HepG2 (cell line): Measurements from ENCODE around the gene CTDNEP1. TPM values are rescaled to one million over a fixed set of nuclear protein-coding genes. Genes with fewer than 3 reads are reported as not detected.

Experiments
- ARHGAP35 ChIP-seq: sonication (generic); formaldehyde crosslinking; IDR thresholded peaks from 2 replicates; pipeline ENCODE4 v1.9.0; 2022; ENCODE audit warnings: mild to moderate bottlenecking, inconsistent platforms, moderate library complexity, missing genetic modification reagents, borderline replicate concordance
- GLI4 ChIP-seq: sonication (generic); formaldehyde crosslinking; IDR thresholded peaks from 2 replicates; pipeline ENCODE4 v1.5.1; 2020; ENCODE audit warnings: missing genetic modification reagents, mild to moderate bottlenecking, moderate library complexity, borderline replicate concordance
- KDM5B ChIP-seq: sonication (generic); formaldehyde crosslinking; IDR thresholded peaks from 2 replicates; pipeline ENCODE4 v1.4.0; 2020; ENCODE audit warnings: missing genetic modification reagents, mild to moderate bottlenecking, borderline replicate concordance
- NFE2L1 ChIP-seq: sonication (generic); formaldehyde crosslinking; IDR thresholded peaks from 2 replicates; pipeline ENCODE4 v1.4.0; 2020; ENCODE audit warnings: missing genetic modification reagents, mild to moderate bottlenecking, borderline replicate concordance
- SOX5 ChIP-seq: IDR thresholded peaks from 2 replicates; pipeline ENCODE4 v1.6.1; 2016; ENCODE audit warnings: borderline replicate concordance
- TAF15 ChIP-seq: fragments of 200-400 bp; formaldehyde crosslinking; IDR thresholded peaks from one replicate; pipeline ENCODE4 v1.6.1; 2018; ENCODE audit warnings: mild to moderate bottlenecking, low read depth, low read length; ENCODE audit not compliant: poor library complexity, severe bottlenecking
- TBX2 ChIP-seq: sonication (generic); formaldehyde crosslinking; IDR thresholded peaks from 2 replicates; pipeline ENCODE4 v1.5.0; 2020; ENCODE audit warnings: missing genetic modification reagents, mild to moderate bottlenecking, borderline replicate concordance
- ZMYM2 ChIP-seq: sonication (generic); formaldehyde crosslinking; IDR thresholded peaks from 2 replicates; pipeline ENCODE4 v1.8.0; 2022; ENCODE audit warnings: mild to moderate bottlenecking, missing genetic modification reagents
- polyA plus RNA-seq, 8 experiments: library from polyadenylated mRNA; depleted of rRNA in 3 of 8; stranded (reverse) in 7 of 8; unstranded in 1 of 8; fragments of >200 nt; fragmentation: Illumina TruSeq in 4 of 8; extraction: Trizol in 4 of 8; gene quantifications; 2 replicates each; pipeline versions ENCODE4 v1.2.1 to v1.2.3, GENCODE V29; 2011 to 2016; ENCODE audit warnings: low read depth in 4 of 8, missing spikeins in 1 of 8, mixed read lengths in 1 of 8; ENCODE audit not compliant: insufficient read depth in 1 of 8
- total RNA-seq, 5 experiments: library from RNA; depleted of rRNA; stranded (reverse); fragments of >200 nt; fragmentation: Illumina TruSeq; extraction: Trizol; gene quantifications; 2 replicates each; pipeline ENCODE4 v1.2.3, GENCODE V29; 2016; ENCODE audit warnings: low read depth in 1 of 5
- TF ChIP-seq, protein P1 (sequence below): sonication (generic); formaldehyde crosslinking; IDR thresholded peaks from 2 replicates; pipeline ENCODE4 v1.8.1; 2022; ENCODE audit warnings: low read depth, mild to moderate bottlenecking, missing genetic modification reagents
- TF ChIP-seq, protein P2 (sequence below): sonication (generic); formaldehyde crosslinking; IDR thresholded peaks from 2 replicates; pipeline ENCODE4 v1.4.0; 2020; ENCODE audit warnings: missing genetic modification reagents
- TF ChIP-seq, protein P3 (sequence below): sonication (generic); formaldehyde crosslinking; conservative IDR thresholded peaks from 2 replicates; pipeline ENCODE4 v1.4.0; 2020; ENCODE audit warnings: mild to moderate bottlenecking, missing genetic modification reagents, moderate library complexity
- TF ChIP-seq, protein P4 (sequence below): sonication (generic); formaldehyde crosslinking; IDR thresholded peaks from 2 replicates; pipeline ENCODE4 v1.4.0; 2020; ENCODE audit warnings: missing genetic modification reagents, borderline replicate concordance
- TF ChIP-seq, protein P5 (sequence below): sonication (generic); formaldehyde crosslinking; IDR thresholded peaks from 2 replicates; pipeline ENCODE4 v1.5.0; 2020; ENCODE audit warnings: missing genetic modification reagents, mild to moderate bottlenecking, borderline replicate concordance

Gene CTDNEP1
- total and polyA plus RNA-seq, 2 of the 13 experiments (the other 11 are each of a cell fraction or from before 2014, with no cell fraction given) = 19.8 to 118 TPM

DNA sequence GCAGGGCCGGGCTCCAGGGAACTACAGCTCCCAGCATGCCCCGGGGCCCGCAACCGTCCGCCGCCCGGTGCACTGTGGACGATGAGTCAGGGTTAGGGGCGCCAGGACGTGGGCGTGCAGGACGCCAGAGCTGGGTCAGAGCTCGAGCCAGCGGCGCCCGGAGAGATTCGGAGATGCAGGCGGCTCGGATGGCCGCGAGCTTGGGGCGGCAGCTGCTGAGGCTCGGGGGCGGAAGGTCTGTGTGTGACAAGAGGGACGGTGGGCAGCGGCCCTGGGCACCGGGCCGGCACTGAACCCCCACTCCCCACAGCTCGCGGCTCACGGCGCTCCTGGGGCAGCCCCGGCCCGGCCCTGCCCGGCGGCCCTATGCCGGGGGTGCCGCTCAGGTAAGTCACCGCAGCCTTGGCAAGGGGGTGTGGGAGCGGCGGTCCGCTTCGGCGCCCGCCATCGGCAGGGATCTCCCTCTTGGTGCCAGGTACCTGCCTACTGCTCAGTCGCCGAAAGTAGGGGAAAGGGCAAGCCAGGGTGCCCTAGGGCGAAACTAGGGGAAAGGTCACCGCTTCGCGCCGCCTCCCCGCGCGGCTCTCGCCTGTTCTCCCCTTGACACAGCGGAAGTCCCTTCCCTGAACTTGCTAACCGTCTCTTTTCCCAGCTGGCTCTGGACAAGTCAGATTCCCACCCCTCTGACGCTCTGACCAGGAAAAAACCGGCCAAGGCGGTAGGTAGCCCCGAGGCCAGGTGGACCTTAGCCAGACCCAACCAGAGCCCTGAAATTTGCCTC lies 31.5 kb downstream of the CTDNEP1 start, which contains the start of the genes ACADVL and DLG4 (continued):
- TF ChIP-seq KDM5B (CRISPR knock-in tag) (peak; percentile 81; the same call in 1 of the 2 replicates), TBX2 (CRISPR knock-in tag) (peak; percentile 56), GLI4 (CRISPR knock-in tag) (peak; percentile 94; the same call in 1 of the 2 replicates), SOX5 (CRISPR knock-in tag) (no peak), ARHGAP35 (peak; percentile 36; the same call in 1 of the 2 replicates), TAF15 (no peak), ZMYM2 (CRISPR knock-in tag) (no peak), NFE2L1 (no peak)
- TF ChIP-seq, protein P1, sequence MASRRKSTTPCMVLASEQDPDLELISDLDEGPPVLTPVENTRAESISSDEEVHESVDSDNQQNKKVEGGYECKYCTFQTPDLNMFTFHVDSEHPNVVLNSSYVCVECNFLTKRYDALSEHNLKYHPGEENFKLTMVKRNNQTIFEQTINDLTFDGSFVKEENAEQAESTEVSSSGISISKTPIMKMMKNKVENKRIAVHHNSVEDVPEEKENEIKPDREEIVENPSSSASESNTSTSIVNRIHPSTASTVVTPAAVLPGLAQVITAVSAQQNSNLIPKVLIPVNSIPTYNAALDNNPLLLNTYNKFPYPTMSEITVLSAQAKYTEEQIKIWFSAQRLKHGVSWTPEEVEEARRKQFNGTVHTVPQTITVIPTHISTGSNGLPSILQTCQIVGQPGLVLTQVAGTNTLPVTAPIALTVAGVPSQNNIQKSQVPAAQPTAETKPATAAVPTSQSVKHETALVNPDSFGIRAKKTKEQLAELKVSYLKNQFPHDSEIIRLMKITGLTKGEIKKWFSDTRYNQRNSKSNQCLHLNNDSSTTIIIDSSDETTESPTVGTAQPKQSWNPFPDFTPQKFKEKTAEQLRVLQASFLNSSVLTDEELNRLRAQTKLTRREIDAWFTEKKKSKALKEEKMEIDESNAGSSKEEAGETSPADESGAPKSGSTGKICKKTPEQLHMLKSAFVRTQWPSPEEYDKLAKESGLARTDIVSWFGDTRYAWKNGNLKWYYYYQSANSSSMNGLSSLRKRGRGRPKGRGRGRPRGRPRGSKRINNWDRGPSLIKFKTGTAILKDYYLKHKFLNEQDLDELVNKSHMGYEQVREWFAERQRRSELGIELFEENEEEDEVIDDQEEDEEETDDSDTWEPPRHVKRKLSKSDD = no peak; the same call in 1 of the 2 replicates
- TF ChIP-seq, protein P2, sequence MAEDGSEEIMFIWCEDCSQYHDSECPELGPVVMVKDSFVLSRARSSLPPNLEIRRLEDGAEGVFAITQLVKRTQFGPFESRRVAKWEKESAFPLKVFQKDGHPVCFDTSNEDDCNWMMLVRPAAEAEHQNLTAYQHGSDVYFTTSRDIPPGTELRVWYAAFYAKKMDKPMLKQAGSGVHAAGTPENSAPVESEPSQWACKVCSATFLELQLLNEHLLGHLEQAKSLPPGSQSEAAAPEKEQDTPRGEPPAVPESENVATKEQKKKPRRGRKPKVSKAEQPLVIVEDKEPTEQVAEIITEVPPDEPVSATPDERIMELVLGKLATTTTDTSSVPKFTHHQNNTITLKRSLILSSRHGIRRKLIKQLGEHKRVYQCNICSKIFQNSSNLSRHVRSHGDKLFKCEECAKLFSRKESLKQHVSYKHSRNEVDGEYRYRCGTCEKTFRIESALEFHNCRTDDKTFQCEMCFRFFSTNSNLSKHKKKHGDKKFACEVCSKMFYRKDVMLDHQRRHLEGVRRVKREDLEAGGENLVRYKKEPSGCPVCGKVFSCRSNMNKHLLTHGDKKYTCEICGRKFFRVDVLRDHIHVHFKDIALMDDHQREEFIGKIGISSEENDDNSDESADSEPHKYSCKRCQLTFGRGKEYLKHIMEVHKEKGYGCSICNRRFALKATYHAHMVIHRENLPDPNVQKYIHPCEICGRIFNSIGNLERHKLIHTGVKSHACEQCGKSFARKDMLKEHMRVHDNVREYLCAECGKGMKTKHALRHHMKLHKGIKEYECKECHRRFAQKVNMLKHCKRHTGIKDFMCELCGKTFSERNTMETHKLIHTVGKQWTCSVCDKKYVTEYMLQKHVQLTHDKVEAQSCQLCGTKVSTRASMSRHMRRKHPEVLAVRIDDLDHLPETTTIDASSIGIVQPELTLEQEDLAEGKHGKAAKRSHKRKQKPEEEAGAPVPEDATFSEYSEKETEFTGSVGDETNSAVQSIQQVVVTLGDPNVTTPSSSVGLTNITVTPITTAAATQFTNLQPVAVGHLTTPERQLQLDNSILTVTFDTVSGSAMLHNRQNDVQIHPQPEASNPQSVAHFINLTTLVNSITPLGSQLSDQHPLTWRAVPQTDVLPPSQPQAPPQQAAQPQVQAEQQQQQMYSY = peak; percentile 87
- TF ChIP-seq, protein P3, sequence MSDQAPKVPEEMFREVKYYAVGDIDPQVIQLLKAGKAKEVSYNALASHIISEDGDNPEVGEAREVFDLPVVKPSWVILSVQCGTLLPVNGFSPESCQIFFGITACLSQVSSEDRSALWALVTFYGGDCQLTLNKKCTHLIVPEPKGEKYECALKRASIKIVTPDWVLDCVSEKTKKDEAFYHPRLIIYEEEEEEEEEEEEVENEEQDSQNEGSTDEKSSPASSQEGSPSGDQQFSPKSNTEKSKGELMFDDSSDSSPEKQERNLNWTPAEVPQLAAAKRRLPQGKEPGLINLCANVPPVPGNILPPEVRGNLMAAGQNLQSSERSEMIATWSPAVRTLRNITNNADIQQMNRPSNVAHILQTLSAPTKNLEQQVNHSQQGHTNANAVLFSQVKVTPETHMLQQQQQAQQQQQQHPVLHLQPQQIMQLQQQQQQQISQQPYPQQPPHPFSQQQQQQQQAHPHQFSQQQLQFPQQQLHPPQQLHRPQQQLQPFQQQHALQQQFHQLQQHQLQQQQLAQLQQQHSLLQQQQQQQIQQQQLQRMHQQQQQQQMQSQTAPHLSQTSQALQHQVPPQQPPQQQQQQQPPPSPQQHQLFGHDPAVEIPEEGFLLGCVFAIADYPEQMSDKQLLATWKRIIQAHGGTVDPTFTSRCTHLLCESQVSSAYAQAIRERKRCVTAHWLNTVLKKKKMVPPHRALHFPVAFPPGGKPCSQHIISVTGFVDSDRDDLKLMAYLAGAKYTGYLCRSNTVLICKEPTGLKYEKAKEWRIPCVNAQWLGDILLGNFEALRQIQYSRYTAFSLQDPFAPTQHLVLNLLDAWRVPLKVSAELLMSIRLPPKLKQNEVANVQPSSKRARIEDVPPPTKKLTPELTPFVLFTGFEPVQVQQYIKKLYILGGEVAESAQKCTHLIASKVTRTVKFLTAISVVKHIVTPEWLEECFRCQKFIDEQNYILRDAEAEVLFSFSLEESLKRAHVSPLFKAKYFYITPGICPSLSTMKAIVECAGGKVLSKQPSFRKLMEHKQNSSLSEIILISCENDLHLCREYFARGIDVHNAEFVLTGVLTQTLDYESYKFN (CRISPR knock-in tag) = peak; percentile 47; the same call in 1 of the 2 replicates
- TF ChIP-seq, protein P4, sequence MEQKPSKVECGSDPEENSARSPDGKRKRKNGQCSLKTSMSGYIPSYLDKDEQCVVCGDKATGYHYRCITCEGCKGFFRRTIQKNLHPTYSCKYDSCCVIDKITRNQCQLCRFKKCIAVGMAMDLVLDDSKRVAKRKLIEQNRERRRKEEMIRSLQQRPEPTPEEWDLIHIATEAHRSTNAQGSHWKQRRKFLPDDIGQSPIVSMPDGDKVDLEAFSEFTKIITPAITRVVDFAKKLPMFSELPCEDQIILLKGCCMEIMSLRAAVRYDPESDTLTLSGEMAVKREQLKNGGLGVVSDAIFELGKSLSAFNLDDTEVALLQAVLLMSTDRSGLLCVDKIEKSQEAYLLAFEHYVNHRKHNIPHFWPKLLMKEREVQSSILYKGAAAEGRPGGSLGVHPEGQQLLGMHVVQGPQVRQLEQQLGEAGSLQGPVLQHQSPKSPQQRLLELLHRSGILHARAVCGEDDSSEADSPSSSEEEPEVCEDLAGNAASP (CRISPR knock-in tag) = no peak; the same call in 1 of the 2 replicates
- TF ChIP-seq, protein P5, sequence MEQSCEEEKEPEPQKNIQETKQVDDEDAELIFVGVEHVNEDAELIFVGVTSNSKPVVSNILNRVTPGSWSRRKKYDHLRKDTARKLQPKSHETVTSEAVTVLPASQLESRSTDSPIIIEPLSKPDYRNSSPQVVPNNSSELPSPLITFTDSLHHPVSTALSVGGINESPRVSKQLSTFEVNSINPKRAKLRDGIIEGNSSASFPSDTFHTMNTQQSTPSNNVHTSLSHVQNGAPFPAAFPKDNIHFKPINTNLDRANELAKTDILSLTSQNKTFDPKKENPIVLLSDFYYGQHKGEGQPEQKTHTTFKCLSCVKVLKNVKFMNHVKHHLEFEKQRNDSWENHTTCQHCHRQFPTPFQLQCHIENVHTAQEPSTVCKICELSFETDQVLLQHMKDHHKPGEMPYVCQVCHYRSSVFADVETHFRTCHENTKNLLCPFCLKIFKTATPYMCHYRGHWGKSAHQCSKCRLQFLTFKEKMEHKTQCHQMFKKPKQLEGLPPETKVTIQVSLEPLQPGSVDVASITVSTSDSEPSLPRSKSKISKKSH = peak; percentile 5; the same call in 1 of the 2 replicates
